Activated CD8-positive, alpha-beta memory T cell treated with anti-CD3 and anti-CD28 coated beads, Interleukin-2, amount 50 U/mL, for 24 hours (primary cell): ENCODE data around the gene ATP11B.

ENCODE experiments used
- DNase-seq: peaks from one replicate; pipeline ENCODE4 v3.0.0-alpha.2; 2020; ENCODE audit errors: extremely low read depth

ATP11B gene

GRCh38 chr3:182909318-182910040 is 116.2 kb downstream of the ATP11B start:
- no peak for DNase-seq

- no peak for DNase-seq
Observed at GRCh38 chr3:182910936-182911781, 117.9 kb downstream of the ATP11B start.

GRCh38 chr3:182911782-182912111 is 118.4 kb downstream of the ATP11B start:
- no peak for DNase-seq

GRCh38 chr3:182912474-182912873 is 119.2 kb downstream of the ATP11B start:
- DNase-seq = no peak

- no peak for DNase-seq
Observed at GRCh38 chr3:182913889-182914288, 120.6 kb downstream of the ATP11B start.

GRCh38 chr3:182914341-182914740 is 121.0 kb downstream of the ATP11B start:
- DNase-seq = no peak

GRCh38 chr3:182917134-182917533 is 123.8 kb downstream of the ATP11B start:
- no peak for DNase-seq

- DNase-seq = no peak
Observed at GRCh38 chr3:182919866-182920357, 126.6 kb downstream of the ATP11B start.

GRCh38 chr3:182920515-182921084 is 127.3 kb downstream of the ATP11B start:
- no peak for DNase-seq

GRCh38 chr3:182921665-182922355 is 128.5 kb downstream of the ATP11B start:
- DNase-seq = no peak

GRCh38 chr3:182925330-182925943 is 132.1 kb downstream of the ATP11B start:
- DNase-seq = no peak

GRCh38 chr3:182925944-182926337 is 132.6 kb downstream of the ATP11B start:
- DNase-seq = no peak

- DNase-seq = no peak
Observed at GRCh38 chr3:182935803-182936202, 142.5 kb downstream of the ATP11B start.

GRCh38 chr3:182936239-182936917 is 143.1 kb downstream of the ATP11B start:
- DNase-seq = no peak

GRCh38 chr3:182936918-182937285 is 143.6 kb downstream of the ATP11B start:
- no peak for DNase-seq

- no peak for DNase-seq
Observed at GRCh38 chr3:182937293-182938051, 144.2 kb downstream of the ATP11B start.

- DNase-seq = no peak
Observed at GRCh38 chr3:182940266-182940808, 147.0 kb downstream of the ATP11B start.

- no peak for DNase-seq
Observed at GRCh38 chr3:182941719-182942118, 148.4 kb downstream of the ATP11B start.

- no peak for DNase-seq
Observed at GRCh38 chr3:182947888-182948287, 154.6 kb downstream of the ATP11B start.

GRCh38 chr3:182948305-182948704 is 155.0 kb downstream of the ATP11B start:
- no peak for DNase-seq
